Medulla oblongata (tissue), 1 donor: Measurements from ENCODE around the gene TMEM101.
"Not testable (repeated sequence)": the region's sequence is repeated elsewhere in the genome, so short reads cannot be mapped to it uniquely, and the experiment has no call there.

ENCODE experiments used
- DNase-seq: peaks from one replicate; pipeline ENCODE4 v3.0.0-alpha.2; 2015; ENCODE audit errors: extremely low spot score

Gene TMEM101

DNA sequence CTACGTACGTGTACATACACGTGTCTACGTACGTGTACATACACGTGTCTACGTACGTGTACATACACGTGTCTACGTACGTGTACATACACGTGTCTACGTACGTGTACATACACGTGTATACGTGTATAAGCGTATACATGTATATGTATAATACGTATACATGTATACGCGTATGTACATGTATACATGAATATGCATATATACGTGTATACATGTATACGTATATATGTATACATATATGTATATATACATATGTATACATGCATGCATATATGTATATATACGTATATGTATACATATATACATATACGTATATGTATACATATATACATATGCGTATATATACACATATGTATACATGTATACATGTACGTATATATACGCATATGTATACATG is 38.9 kb downstream of the TMEM101 start:
- DNase-seq: no peak

- DNase-seq: no peak
Measured at GRCh38 chr17:43974382-43975266, 40.1 kb downstream of the TMEM101 start.

DNA sequence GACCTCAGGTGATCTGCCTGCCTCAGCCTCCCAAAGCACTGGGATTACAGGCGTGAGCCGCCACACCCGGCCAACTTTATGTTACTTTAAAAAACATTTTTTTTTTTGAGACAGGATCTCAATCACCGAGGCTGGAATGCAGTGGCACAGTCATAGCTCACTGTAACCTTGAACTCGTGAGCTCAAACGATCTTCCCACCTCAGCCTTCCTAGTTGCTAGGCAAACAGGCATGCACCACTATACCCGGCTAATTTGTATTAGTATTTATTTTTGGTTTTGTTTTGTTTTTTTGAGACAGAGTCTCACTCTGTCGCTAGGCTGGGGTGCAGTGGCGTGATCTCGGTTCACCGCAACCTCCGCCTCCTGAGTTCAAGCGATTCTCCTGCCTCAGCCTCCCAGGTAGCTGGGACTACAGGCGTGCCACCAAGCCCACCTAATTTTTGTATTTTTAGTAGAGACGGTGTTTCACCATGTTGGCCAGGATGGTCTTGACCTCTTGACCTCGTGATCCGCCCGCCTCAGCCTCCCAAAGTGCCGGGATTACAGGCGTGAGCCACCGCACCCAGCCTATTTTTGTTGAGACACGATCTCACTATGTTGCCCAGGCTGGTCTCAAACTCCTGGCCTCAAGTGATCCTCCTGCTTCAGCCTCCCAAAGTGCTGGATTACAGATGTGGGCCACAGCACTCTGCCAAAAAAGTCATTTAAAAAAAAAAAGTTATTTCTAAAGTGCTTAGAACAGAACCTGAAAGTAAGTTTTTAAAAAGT is 42.1 kb downstream of the TMEM101 start:
- DNase-seq: not testable (repeated sequence)

- not testable (repeated sequence) for DNase-seq
Measured at GRCh38 chr17:43971436-43971835, 43.3 kb downstream of the TMEM101 start.

- no peak for DNase-seq
Measured at GRCh38 chr17:43970366-43970765, 44.4 kb downstream of the TMEM101 start.

- DNase-seq: no peak
Measured at GRCh38 chr17:43967251-43967875, 47.4 kb downstream of the TMEM101 start.

DNA sequence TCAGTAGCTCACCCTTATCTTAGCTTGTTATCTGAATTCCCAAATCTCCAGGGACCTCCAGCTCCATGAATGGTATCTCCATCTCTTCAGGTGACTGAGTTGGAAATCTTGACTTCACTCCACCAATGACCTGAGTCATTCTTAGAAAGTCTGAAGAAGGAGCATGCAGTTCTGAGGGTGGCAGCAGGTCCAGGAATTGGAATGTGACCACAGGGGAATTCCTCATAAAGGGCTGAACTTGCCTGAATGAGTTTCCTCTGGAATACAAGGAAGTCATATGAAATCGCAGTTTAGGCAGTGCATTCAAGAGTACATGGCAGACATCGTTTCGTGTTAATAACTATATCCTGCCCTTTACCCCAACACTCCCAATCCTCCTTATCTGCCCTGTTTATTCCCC is 48.5 kb downstream of the TMEM101 start:
- no peak for DNase-seq

- DNase-seq: no peak
Measured at GRCh38 chr17:43962479-43962878, 52.3 kb downstream of the TMEM101 start.

DNA sequence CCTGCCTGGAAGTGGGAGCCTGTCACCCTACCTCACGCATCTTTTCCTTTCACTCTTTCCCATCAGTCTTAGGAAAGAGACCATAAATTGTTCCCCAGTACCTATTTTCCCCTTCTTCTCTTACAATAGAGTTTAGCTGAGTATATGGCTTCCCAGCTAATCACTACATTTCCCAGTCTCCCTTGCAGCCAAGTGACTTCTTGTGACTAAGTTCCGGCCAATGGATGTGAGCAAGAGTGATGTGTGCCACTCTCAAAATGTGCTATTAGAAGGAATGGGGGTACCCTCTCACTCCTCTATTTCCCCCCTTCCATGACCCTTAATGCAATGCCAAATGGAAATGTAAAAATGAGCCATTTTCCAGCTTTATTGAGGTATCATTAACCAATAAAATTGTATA is 52.8 kb downstream of the TMEM101 start:
- no peak for DNase-seq

GRCh38 chr17:43961292-43961691 is 53.5 kb downstream of the TMEM101 start:
- not testable (repeated sequence) for DNase-seq
